Medulla oblongata (tissue), 1 donor: ENCODE data around the gene DPH3.

Experiments
- DNase-seq: peaks from one replicate; pipeline ENCODE4 v3.0.0-alpha.2; 2015; ENCODE audit errors: extremely low spot score

The DPH3 gene

DNA sequence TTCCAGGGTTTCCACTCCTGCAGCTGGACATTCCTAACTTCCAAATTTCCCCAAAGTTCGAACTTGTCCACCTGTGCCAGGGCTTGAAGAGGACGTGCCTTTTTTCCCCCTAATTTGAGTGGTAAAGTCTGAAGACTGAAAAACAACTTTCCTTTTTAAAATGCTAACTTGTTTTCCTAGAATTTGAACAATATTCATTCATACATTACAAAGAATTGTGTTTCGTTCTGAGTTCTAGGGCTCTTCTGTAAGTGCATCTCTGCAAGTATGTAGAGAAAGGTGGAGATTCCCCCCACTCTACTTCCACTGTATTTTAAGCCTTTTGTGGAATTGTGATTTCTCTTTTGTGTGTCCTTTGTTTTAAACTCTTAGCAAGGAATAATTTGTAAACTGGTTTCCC is 9.4 kb downstream of the DPH3 start:
- no peak for DNase-seq

DNA sequence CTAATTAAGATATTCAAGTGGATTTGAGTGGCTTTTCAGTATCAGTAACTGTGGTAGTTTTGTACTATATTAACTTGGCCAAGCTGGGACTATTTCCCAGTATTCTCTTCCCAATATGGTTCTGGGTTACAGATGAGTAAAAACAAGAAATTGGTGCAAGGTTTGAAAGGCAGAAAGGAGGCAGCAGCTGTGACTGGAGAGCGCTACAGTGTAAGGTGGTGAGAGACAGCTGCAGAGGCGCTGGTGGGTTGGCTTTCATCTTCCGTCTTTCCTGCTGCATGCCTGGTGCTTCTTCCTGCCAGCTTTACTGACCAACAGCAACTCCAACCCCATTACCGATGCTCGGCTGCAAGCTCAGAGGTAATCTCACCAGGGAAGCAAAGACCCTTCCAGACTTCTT is 9.8 kb downstream of the DPH3 start:
- no peak for DNase-seq

DNA sequence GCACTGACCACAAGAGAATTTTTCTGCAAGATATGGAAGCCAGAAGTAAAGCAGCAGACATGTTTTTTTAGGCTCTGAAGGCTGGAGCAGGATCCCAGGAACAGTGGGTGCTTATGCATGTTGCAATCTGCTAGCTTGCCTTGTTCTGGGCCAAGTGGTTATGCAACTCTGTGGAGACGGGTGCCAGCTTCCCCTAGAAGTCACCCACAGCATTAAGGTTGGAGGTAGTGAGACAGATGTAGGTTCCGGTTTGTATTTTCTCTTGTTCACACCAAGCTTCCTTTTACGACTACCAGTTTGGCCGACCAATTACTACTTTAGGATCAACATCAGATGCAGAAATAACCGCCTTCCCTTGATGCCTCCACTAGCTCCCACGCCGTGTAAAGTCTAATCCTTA is 11.1 kb downstream of the DPH3 start:
- peak; percentile 58 for DNase-seq

DNA sequence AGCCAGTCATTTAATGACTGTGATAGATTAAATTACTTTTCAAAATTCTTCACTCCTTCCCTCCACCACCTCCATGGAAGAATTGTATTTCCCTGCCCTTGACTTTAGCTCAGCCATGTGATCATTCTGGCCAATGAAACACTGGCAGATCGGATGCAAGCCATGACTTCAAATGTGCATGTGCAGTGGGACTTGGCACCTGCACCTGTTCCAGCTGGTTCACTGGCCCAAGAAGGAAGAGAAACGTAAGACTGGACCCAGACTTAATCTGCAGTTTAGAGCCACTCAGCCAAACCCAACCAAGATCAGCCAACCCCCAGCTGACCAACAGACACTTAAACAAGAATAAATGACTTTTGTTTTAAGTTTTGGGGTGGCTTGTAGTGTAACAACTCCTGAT is 11.8 kb downstream of the DPH3 start:
- no peak for DNase-seq

DNA sequence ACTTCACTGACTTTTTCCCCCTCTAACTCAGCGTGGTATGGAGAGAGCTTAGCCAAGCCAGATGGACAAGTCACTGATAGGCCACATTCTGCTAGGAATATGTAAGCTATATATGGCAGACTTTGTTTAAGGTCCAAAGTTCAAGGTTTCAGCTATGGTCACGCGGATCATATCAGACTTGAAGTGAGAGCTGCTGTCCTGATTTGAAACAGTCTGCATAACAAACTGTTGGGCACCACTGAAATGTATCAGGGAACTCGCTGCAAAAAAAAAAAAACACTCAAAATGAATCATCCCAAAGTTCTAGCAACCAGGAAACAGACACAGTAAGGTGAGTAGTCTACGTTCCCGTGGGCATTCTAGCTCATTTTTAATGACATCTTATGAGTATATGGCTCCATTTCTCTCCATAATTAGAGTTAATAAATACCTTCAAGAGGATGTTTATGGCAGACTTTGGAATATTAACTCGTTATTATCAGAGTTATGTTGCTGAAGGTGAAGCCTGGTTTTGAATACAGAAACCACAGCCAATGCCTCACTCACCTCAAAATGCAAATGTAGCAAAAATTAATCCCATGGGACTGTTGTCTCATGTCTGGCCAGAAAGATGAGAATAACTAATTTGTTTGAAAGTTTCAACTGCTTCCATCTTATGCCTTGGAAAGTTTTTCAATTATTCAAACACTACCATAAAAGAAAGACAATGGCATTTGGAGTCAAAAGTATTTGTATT is 12.3 kb downstream of the DPH3 start:
- DNase-seq = no peak

DNA sequence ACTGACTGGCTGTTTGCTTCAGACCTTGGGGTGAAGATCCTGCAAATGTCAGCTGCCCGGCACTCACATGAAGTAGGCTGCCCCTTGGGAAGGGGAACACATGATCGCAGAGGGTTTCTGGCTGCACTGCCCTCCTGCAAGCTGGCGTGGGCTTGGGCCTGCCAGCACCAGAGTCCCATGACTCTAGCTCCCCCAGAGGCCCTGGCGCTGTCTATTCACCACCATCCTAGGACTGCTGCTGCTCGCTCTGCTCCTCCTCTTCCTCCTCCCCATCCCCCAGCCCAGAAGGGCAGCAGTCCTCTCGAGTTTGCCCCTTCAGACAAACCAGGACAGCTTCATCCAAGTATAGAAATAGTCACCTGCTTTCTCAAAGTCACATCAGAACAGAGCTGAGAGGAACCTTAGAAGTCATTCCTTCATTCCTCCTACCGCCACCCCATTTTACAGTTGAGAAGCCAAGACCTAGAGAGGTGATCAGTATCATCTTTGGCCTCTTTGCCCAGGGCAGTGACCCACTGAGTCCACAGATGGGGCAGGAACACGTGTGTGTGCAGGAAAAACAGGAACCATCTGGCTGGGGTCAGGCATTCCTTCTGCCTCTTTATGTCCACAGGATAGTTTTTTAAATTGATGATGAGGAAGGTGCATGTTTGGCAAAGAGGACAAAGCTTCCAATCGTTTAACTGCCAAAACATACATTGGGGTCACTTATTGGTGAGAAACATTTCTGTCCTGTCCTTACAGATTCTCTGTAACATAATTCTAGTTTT is 13.2 kb downstream of the DPH3 start:
- DNase-seq = no peak

DNA sequence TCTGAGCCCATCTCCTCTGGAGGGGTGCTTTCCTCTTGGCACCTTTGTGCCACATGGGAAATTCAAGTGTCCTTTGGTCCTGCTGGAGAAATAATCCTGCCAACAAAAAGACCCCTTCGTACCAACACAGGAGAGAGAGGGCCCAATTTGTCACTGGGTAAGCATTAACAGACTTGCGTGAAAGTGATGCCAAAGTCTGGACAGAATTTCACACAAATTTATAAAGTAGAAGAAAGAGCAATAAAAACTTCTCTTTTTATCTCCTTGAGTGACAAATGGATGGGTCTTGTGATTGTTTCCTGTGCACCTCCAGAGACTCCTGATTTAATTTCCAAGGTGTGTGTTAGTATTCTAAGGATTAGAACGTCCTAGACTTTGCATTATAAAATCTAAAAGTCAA is 14.9 kb downstream of the DPH3 start:
- DNase-seq = no peak

DNA sequence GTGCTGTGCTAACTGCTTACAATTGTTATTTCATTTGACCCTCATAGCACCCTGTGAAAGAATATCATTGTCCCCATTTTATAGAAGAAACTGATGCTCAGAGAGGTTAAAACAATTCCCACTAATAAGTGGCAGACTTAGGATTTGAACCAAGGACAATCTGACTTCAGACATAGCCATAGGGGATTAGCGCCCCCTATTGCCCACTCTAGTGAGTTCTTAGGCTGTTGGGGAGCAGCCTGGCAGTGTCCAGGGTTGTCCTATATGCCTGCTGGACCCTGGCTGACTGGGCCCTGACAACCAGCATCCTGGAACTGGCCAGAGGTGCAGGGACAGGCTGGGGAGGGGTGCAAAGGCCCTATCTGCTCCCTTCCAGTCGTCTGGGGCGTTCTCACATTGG is 15.4 kb downstream of the DPH3 start:
- no peak for DNase-seq

DNA sequence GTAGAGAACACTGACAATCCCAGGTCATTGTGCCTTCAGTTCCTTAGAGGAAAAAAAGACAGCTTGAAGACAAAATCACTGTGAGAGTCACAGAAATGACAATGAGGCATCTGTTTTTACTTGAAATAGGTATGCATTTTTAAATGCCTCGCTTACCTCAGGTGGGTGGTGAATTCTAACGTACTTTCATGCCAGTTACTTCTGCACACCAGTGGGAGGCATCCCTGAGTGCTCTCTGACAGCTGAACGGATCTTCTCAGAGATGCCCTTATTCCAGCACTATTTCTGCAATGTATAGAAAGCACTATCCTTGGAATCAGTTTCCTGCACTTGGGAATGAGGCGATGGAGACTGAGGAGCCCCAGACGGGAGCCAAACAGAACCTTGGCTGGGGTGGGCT is 16.2 kb downstream of the DPH3 start:
- DNase-seq = no peak

DNA sequence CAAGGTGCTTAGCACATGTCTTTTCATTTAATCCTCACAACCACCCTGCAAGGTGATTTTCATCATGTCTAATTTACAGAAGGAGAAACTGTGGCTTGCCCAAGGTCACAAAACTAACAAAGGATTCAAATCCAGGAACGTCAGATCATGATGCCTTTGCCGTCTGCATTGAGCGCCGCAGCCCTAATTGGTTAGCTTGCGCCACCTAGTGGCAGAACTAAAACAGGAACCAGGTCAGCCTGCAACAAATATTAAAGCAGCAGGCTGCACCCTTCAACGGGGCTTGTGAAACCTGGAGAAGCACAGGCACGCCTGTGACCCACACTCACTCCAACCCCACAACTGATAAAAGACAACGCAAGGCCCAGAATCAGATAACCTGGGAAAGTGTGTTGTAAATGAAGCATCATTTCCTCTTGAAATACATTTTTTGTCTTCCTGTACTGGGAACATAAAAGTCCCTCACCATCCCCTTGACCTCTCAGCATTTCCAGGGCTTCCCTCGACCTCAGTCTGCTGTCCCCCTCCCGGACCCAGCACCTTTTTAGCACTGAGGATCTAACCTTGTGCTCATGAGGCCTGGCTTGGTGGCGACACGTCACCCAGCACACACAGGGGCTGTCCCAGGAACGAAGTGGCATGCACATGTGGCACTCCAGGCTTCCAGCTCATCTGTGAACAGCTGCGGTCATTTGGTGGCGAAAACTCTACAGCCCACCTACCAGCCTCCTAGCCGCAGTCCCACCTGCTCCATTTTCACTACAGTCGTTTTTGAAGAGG is 17.3 kb downstream of the DPH3 start:
- DNase-seq = peak; percentile 93

DNA sequence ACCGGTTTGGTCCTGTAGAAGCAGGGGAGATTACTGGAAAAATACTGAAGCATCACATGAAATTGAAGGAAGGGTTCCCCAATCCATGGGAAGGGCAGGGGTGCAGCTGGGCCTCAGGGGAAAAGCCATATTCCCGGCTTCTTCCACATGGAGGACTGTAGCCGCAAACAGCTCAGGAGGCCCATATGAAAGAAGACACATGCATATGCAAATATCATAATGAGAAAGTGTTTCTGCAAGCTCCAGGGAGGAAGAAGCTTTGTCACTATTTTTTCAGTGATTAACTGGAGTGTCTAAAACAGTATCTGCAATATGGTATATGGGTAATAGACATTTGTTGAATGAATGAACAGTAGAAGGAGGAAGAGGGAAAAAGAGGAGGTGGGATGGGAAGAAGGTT is 19.1 kb downstream of the DPH3 start:
- DNase-seq = no peak

DNA sequence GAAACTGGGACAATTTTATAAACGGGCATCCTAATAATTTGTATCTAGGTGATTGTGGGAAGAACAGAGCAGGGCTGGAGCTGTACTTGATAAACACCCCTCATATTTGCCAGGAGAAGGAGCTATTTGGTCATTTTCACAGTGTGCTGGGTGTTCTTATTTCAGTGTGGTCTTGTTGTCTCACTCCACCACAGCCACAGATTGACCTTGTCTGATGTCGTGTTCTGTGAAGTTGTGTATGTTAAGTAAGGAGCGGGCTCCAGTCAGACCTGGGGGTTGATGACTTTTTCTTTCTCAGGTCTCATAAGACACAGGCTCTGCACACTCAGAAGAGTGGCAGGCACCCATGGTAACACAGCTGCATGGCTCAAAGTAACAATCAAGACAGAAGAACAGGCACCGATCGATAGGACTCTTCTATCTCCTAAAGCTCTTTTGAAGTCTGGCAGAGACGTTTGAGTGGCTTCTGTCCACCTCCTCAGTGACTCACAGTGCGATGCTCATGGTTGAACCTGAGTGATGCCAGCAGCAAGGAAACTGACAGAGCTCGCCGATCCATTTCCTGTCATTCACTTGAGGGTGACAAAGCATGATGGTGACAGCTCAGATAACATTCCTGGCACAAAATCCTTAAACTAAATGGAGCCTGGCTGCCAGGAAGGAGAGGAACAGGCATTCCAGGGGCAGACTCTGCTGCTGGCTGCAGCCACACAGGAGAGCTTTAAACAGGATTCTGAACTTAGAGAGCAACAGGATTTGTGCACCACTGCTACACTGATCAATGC is 20.8 kb downstream of the DPH3 start:
- no peak for DNase-seq

DNA sequence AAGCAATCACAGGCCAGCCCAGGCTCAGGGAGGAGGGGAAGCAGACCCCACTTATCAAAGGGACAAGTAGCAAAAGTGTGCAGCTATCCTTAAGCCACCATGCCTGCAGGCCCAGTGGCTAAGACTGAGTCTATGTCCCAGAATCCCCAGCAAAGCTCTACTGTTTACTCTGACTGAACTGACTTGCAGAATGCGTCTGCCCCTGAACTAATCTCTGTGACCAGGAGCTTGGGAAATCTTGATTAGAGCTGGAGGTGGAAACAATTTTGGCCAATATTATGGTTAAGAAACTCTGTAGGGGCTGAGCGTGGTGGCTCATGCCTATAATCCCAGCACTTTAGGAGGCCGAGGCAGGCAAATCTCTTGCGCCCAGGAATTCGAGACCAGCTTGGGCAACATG is 22.6 kb downstream of the DPH3 start:
- DNase-seq = no peak

DNA sequence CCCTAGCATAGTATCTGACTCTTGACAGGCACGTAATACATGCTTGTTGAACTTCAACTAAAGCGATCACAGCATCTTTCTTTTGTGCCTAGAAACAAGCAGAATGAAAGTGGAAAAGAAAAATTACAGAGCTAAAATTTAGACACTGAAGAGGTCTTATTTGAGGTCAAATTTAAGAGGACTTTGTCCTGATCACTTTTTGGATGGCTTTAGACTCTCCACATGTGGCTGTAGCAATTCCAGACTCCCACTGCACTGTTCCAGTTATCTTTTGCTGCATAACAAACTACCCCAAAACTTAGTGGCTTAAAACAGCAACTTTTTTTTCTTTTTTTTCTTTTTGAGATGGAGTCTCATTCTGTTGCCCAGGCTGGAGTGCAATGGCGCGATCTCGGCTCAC is 23.5 kb downstream of the DPH3 start:
- no peak for DNase-seq

DNA sequence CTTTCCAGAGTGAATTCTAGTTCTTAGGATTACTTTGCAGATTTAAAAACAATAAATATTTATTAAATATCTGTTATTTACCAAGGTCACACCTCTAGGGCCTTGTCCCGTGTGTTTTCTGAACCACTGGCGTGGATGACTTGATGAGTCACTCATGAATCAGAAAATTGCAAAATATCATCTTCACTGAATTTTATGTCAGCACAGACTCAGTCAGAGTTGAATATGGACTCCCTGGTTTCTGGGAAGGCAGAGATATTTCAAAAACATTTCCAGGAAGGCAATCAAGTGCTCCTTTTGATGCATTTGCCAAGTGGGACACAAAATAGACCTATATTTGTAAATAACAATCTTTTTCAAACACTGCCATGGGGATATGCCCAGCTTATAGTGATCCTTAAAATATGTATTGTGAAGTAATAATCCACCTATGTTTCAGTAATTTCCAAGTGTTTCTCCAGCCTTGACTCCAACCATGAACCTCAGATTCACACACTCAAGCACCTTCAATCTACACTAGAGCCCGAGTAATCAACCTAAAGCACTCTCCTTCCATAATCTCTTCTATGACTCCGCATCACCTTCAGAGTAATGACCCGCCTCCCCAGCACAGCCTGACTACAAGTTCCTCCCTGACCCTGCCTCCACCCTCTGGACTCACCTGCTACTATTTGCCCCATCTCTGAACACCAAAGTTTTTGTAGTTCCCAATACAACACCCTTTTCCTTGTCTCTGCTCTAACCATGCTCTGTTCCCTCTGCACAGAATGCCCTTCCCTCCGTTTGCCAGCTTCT is 24.3 kb downstream of the DPH3 start:
- no peak for DNase-seq

DNA sequence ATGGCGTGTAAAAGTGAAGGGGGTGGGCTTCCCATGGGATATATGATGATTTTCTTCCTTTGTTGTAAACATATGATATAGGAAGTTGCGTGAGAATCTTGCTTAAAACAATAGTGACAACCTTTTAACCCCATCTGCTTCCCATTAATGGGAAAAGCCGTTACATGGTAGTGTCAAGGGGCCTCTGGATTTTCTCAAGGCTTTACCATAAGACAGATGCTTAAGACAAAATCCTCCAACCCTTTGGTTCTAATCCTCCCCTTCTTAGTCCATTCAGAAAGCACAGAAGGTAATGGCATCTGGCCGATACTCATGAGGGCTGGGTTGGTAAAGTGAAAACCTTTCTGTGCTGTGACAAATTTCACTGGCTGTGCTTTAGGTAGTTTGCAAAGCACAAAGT is 25.0 kb downstream of the DPH3 start:
- DNase-seq = no peak

DNA sequence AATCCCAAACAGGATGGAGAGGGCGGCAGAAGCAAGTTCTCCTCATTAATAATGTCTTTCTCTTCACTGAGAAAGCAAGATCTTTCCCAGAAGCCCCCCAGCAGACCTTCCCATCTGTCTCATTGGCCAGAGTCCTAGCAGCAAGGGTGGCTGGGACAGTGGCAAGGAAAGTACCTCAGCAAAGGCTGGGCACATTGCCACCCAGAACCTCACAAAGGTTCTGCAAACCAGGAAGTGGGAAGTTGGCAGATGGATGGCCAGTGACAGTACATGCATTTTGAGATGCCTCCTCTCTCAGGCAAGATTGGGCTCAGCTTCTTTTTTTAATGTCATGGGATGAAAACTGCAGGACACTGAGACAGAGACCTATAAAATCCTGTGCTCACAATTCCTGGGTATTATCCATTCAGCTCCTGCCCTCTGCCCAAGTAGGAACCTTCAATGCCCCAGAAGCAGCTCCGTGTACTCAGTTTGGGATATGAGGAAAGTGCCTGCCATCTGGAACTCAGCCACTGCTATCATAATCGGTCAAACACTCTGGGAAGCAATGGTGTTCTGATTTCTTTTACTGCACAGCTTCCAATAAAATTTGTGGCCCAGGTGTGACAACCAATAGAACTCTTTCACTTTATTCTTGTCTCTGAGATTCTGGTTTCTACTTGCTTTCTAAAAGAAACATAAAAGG is 25.5 kb downstream of the DPH3 start:
- peak; percentile 21 for DNase-seq

DNA sequence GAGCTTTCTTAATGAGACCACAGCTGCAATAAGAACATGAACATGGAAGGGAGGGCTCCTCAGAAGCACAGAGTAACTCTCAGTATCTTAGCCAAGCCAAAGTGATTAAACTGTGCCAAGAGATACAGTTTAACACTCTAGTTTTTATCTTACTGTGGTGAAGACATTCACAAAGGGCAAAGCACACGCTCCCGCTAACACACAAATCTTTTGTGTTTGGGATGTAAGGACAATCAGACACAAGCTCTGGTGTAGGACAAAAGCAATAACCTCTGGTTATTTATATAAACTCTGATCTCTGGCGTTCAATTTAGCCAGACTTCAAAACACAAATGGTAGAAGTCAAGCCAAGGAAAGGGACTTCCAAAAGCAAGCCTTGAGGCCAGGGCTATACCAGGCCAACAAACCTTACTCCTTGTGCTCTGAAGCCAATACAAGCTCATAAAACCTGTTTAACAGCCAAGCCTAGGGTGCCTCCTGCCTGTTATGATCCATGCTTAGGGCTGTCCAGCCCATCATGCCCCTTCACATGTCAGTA is 27.8 kb downstream of the DPH3 start:
- DNase-seq = no peak

DNA sequence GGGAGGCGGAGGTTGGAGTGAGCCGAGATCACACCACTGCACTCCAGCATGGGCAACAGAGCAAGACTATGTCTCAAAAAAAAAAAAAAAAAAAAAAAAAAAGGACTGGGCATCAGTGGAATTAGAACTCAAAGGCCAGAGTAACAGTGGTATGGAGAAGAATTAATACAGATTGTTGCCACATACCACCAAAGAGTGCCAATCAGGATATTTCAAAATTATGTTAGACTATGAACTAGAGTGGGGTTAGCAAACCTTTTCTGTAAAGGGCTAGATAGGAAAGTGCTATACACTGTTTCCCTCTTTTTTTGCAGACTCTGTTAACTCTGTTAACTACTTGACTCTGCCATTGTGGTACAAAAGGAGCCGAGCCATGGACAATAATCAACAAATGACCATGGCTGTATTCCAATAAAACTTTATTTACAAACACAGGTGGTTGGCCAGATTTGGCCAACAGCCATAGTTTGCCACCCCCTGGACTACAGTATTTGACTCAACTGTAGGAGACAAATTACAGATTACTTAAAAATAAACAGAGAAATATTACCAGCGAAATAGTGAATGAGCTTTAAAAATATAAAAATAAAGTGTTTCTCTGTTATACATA is 28.6 kb downstream of the DPH3 start:
- no peak for DNase-seq

DNA sequence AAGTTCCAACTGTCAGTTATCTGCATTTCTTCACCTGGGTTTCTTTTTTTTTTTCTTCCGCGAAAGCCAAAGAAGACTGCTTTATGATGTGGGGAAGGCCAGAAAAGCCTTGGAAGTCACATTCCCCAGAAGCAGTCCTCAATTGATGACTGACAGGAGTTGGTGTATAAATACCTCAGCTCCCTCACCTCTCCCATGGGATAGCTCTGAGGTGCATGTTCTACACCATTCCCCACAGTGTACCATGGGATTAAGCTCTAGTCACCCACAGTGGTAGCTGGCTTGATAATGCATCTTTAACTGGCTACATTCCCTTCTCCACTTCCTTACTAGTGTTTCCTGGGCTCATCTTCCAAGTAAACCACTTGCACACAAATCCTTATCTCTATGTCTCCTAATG is 30.5 kb downstream of the DPH3 start:
- DNase-seq = no peak
